ENCODE results near the gene RPLP1.

The RPLP1 gene

GRCh38 chr15:69472046-69472445 is 19.4 kb downstream of the RPLP1 start:
- DNase-seq = no peak

- DNase-seq = no peak
Observed at GRCh38 chr15:69472562-69472961, 19.9 kb downstream of the RPLP1 start.

GRCh38 chr15:69474291-69474690 is 21.7 kb downstream of the RPLP1 start:
- DNase-seq = no peak

DNA sequence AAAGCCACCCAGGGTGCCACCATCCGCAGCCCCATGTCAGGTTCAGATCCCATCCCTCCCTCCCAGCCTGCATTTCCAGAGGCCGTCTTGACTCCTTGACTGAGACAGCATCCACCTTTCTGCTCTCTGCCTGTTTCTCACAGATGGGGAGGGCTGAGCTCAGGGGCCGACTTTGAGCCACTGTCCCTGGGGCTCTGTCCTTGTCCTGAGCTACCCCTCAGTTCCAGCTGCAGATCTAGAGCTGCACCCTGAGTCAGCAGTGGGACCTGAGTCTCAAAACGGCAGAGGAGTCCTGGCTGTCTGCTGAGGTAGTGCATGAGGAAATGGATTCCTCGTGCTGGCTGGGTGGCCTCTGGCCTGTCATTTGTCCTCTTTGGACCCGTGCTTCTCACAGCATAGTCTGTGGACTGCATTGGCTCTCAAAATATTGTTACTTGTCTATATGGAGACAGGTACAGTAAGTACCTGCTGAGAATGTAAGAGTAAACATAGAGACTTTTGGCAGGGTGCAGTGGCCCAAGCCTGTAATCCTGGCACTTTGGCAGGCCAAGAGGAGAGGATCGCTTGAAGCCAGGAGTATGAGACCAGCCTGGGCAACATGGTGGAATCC is 22.3 kb downstream of the RPLP1 start:
- no peak for DNase-seq

- DNase-seq = peak; percentile 76
Observed at GRCh38 chr15:69475769-69476358, 23.2 kb downstream of the RPLP1 start.

DNA sequence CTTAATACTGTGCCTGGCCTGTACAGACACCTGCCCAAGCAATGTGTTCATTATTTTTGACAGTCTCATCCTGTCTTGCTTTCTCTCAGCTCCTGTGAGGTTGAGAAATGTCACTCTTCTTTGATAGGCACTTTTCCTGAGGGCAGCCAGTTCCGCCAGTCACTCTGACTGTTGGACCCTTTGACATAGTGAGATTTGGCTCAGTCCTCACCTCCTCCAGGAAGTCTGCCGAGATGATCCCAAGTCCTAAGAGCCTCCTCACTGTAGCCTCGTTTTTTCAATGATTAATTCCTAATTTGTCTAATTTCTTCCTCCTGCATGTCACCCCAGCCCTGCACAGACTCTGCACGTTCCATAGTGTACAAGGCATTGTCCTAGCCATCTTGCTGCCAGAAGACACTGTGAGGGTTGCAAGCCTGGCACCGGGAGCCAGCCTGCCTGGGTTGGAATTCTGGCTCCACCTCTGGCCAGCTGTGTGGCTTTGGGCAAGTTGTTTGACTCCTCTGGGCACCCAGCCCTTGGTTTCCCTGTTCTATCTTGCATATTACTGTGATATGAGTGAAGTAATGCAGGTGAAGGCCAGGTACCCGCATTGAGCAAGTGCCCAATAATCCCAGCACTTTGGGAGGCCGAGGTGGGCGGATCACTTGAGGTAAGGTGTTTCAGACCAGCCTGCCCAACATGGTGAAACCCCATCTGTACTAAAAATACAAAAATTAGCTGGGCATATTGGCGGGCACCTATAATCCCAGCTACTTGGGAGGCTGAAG is 24.3 kb downstream of the RPLP1 start:
- DNase-seq = no peak

- DNase-seq = peak; percentile 62
Observed at GRCh38 chr15:69478259-69478781, 25.7 kb downstream of the RPLP1 start.

- DNase-seq = no peak
Observed at GRCh38 chr15:69479081-69479480, 26.5 kb downstream of the RPLP1 start.

GRCh38 chr15:69479971-69480370 is 27.4 kb downstream of the RPLP1 start:
- DNase-seq = no peak

DNA sequence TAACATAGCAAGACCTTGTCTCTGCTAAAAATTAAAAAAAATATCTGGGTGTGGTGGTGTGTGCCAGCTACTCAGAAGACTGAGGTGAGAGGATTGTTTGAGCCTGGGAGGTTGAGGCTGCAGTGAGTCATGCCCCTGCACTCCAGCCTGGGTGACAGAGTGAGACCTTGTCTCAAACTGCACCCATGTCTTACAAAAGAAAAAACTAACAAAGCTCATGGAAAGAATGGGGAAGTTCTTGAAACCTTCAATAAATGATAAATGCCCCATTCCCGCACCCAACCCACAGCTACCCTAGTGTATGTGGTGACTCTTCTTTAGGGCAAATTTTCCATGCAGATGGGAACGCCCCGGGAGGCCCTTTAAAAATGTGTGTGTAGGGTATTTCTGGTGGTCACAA is 28.3 kb downstream of the RPLP1 start:
- no peak for DNase-seq

GRCh38 chr15:69482686-69483256 is 30.2 kb downstream of the RPLP1 start:
- DNase-seq = no peak

- DNase-seq = no peak
Observed at GRCh38 chr15:69484837-69485236, 32.2 kb downstream of the RPLP1 start.

- DNase-seq = no peak
Observed at GRCh38 chr15:69486481-69487110, 34.0 kb downstream of the RPLP1 start.

- DNase-seq = no peak
Observed at GRCh38 chr15:69489073-69489571, 36.5 kb downstream of the RPLP1 start.

GRCh38 chr15:69490356-69491037 is 37.9 kb downstream of the RPLP1 start:
- DNase-seq = no peak

GRCh38 chr15:69491038-69491505 is 38.5 kb downstream of the RPLP1 start:
- no peak for DNase-seq

- DNase-seq = no peak
Observed at GRCh38 chr15:69493406-69493805, 40.8 kb downstream of the RPLP1 start.

DNA sequence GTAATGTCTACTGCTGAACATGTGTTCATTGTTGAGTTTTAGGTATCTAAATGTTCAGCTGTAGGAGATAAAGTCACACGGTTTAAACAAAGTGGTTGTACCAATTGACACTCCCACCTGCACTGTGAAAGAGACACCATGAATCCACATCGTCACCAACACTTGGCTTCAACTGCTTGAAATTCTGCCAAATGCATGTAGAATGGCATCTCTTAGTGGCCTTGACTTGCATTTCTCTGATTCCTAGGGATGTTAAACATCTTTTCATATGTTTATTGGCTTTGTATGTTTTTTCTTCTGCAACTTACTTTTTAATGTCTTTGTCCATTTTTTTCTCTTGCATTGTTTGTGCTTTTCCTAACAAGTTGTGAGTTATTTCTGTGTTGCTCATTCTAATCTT is 43.4 kb downstream of the RPLP1 start:
- DNase-seq = no peak

- DNase-seq = no peak
Observed at GRCh38 chr15:69497076-69497475, 44.5 kb downstream of the RPLP1 start.

GRCh38 chr15:69497667-69498066 is 45.0 kb downstream of the RPLP1 start:
- no peak for DNase-seq

DNA sequence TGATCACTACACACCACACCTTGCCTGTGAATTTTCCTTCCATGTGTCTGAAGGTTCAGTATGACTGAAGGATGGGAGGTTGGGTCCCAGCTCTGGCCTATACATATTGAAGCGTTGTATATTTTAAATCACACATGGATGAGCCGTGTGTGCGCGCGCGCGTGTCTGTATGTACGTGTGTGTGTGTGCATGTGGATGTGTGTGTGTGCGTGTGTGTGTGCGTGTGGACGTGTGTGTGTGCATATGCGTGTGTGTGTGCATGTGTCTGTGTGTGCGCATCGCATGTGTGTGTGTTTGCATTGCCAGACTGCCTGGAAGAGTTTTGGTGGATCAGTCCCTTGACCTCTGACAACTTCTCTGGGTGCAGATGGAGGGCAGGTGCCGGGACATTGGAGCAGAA is 45.7 kb downstream of the RPLP1 start:
- no peak for DNase-seq

DNA sequence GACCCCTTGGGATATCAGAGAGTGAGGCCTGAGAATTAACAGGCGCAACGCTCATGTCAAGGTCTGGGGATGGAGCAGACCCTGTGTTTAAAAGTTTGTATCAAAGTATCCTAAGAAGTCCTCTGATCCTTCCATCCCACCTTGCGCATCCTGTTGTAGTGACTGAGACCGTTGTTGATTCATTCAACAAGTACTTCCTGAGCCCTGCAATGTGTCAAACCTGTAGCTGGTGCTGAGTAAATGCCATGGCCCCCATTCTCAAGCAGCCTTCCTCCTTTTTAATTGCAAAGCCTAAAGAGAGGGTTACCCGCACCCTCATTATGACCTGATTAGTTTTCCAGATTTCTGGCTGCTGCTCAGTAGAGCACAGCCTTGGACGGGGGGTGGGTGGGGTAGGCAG is 46.4 kb downstream of the RPLP1 start:
- DNase-seq = no peak
